NCI-H2081 treated with DMSO at 0.1 percent for 48 hours (cell line): ENCODE measurements around the gene FUT7.
A peak's percentile ranks its signal among the peaks of the same experiment; 100 is the strongest.

ENCODE experiments used
- DNase-seq: peaks from one replicate; lab custom pipeline; 2025; lab: John Stamatoyannopoulos, UW

The FUT7 gene

GRCh38 chr9:137031904-137032640, at the start of gene FUT7:
TSS of gene FUT7 (minus strand) at chr9:137032088. CDS start at chr9:137031991, 97 bp downstream.
- DNase-seq = no peak

DNA sequence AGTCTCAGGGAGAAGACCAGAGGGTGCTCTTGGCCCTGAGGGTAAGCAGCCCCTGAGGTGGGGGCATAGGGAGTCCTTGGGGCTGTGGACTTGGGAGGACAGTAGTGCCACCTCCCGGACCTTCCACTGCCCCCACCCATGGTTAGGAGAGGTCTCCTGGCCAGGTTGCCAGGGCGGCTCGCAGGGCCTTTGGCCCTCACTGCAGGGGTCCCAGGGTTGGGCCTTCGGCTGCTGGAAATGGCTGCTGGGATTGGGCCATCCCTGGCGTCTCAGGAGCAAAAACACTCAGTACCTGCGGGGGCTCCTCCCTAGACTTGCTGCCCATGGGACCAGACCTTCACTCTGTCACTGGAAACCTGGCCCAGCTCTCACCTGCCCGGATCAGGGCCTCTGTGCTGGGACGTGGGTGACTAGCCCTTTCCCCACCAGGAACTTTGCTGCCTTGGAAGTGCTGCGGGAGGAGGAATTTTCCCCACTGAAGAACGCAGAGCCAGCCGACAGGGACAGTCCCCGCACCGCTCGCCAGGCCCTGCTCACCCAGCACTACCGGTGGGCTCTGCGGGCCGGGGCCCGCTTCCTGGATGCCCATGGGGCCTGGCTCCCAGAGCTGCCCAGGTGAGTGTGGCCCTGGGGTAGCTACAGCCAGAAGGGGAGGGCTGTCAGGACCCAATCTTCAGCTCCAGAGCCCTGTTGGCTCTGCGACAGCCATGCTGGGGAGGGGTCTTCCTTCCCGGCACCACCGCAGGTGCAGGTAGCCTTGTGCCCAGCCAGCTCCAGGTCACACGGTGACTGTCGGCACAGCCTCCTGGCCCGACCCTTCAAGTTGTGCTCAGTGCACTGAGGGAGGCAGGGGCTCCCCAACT, 48.6 kb upstream of the FUT7 start:
- DNase-seq = no peak

GRCh38 chr9:137079401-137079787, 47.5 kb upstream of the FUT7 start:
- DNase-seq = no peak

- no peak for DNase-seq
Measured at GRCh38 chr9:137078701-137079400, 47.0 kb upstream of the FUT7 start.

DNA sequence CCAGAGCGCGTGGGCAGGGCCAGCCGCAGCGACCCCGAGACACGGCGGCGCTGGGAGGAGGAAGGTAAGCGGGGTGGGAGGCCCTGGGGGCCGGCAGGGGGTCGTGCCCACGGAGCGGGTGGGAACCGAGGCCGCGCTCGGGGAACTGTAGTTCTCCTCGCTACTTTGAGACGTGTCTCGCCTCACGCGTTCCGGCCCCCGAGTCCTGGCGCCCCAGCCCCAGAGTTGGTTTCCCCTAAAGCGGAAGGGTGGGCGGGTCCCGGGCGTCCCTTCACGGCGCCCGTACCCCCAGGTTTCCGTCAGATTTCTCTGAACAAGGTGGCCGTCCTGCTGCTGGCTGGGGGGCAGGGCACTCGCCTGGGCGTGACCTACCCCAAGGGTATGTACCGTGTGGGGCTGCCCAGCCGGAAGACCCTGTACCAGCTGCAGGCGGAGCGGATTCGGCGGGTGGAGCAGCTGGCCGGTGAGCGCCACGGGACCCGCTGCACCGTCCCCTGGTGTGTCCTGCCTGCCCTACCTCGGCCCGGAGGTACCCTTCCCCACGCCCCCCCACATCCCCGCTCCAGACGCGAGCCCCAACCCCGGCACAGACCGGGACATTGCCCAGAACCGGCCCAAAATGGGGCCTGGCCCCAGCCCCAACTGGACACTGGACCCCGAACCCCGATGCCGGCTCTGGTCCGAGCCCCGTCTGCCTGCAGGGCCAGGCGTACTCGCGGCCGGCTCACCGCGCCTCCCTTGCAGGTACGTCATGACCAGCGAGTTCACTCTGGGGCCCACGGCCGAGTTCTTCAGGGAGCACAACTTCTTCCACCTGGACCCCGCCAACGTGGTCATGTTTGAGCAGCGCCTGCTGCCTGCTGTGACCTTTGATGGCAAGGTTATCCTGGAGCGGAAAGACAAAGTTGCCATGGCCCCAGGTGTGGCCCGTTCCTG, 46.1 kb upstream of the FUT7 start:
- DNase-seq = no peak

DNA sequence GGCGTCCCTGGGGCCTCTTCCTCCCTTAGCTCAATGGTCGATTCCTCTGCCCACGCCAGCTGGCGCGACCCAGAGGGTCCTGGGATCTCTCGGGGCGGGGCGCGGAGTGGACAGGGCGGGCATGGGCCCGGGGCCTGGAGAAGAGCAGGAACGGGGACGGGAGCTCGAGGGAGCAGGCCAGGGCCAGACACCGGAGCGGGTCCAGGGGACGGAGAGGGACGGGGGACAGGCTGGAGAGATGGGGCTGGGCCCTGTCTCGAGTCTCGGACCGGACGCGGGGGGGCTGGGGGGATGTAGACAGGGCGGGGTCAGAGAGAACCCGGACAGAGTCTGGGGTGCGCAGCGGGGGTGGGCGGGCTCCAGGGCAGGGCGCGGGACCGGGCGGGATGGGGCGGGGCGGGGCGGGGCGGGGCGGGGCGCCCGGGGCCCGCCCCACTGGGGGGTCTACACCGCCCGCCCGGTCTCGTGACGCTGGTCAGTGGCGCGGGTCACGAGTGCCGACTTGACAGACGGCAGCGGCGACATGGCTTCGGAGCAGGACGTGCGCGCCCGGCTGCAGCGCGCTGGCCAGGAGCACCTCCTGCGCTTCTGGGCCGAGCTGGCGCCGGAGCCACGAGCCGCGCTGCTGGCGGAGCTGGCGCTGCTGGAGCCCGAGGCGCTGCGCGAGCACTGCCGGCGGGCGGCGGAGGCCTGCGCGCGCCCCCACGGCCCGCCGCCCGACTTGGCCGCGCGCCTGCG, 45.3 kb upstream of the FUT7 start, which contains the start of gene UAP1L1:
TSS of gene UAP1L1 (plus strand) at position 508 of the 738 bp plus-strand sequence. CDS start at position 524, 16 bp downstream.
- DNase-seq = no peak

GRCh38 chr9:137076636-137077009, 44.7 kb upstream of the FUT7 start:
- no peak for DNase-seq

GRCh38 chr9:137075275-137075775, 43.4 kb upstream of the FUT7 start:
- no peak for DNase-seq

GRCh38 chr9:137074657-137075274, 42.9 kb upstream of the FUT7 start:
- no peak for DNase-seq

DNA sequence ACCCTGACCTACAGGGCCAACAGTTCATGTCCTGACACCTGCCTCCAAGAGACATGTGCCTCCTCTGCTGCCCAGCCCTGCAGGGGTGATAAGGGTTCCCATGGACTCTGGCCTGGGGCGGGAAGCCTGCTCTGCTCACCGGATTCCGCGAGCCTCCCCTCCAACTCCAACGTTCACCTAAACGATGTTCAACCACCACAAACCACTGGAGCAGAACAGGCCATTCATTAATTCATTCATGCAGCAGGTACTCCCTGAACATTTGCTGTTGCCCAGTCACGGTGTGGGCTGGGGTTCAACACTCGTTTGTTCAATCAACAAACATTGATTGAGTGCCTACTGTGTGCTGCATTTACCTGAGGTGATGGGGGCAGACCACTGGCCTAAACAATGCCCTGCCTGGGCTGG, 42.1 kb upstream of the FUT7 start:
- no peak for DNase-seq

DNA sequence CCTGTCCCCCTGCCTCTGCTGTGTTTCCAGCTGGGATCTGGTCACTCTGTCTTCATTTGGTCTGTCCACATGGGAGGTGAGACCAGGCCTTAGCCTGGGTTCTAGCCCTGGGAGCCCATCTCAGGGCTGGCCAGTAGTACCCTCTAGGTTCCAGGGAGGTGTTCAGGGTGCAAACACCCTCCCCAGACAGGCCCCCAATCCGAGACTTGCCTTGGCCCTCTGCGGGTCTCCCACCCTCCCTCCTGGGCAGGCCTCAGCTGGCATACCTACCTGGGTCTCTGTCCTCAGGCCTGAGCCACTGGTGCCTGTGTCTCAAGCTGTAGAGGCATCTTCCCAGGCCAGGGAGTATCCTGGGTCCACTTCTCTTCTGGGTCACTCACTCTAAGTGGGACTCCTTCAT, 39.4 kb upstream of the FUT7 start:
- no peak for DNase-seq

DNA sequence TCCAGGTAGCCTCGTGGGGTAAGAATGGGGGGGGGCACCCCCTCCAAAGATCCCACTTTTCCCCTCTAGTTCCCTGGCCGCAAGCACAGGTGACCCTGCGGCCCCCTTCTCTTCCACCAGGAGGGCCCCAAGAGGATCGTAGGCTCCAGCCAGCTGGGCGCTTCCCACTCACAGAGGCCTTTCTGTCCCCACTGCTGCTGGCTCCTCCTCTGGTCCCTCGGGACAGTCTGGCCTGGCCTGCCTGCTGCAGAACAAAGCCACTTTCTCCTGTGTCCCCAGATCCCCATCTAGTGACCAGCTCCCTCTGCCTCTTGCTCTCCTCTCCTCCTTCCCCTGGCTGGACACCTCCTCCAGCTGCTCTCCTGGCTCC, 39.0 kb upstream of the FUT7 start:
- no peak for DNase-seq

DNA sequence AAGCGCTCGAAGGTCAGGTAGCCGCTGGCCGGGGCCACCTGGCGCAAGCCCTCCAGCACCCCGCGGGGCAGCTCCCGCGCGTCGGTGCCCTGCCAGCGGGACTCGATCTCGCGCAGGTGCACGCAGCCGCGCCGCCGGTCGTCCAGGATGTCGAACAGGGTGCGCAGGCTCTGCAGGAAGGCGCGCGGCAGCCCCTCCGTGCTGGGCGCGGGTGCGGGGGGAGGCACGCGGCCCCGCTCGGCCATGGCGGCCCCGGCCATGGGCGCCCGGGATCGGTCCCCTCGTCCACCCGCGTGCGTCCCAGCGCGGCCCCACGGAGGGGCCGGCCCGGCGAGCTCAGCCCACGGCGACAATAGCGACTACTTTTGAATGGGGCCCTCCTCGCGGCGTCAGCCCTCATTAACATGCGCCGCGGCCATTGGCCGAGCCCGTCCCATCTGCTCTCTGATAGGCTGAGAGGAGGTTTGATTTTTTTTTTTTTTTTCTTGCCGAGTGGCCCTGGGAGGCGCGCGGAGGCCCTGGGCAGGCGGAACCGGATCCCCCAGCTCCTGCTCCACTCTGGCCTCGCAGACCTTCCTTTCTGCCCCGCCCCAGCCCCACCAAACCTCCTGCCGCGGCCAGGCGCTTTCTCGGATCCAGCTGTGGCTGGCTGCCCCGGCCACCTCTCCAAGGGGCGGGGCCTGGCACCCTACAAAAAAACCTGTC, 38.5 kb upstream of the FUT7 start, which contains the start of gene SAPCD2:
TSS of gene SAPCD2 (minus strand) at position 357 of the 705 bp plus-strand sequence. CDS start at position 260, 97 bp downstream.
- DNase-seq = peak; percentile 74

GRCh38 chr9:137069508-137070091, 37.7 kb upstream of the FUT7 start:
- DNase-seq = no peak

DNA sequence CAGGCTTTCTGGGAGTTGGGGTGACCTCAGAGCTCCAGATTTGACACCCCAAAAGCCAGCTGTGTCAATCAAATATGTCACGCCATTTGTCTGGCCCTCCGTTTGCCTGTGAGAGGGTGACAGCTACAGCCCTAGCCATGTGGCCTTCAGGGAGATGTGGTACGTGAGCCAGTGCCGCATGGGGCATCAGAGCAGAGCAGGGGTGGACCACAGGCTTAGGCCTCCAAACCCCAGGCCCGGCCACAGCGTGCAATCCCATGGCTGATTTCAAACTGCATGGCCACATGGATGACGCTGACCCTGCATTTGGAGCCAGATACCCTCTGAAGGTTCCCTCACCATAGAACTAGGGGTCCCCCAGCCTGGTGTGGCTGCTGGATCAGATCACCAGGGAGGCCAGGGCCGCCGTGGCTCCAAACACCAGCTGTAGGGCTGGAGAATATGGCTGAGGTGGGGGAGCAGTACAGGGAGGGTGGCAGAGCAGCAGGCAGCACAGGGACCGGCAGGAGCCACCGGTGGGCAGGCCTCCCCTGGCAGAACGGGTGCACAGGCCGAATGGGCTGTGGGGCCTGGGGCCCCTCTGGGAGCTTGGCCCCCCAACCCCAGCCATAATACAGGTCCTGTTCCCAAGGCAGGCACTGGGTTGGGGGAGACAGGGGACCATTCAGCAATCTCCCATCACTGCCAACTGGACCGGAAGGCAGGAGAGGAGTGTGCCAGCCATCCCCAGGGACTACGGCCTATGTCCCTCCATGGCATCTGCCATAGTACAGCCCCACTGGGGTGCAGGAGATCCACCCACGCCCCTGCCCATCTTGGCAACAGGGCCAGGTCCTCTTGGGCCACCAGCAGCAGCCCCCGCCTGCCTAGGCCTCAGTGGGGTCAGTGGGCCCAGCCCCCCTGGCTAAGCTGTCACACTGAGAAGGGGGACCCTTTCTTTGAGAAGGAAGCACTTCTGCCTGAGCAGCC, 36.9 kb upstream of the FUT7 start:
- no peak for DNase-seq

DNA sequence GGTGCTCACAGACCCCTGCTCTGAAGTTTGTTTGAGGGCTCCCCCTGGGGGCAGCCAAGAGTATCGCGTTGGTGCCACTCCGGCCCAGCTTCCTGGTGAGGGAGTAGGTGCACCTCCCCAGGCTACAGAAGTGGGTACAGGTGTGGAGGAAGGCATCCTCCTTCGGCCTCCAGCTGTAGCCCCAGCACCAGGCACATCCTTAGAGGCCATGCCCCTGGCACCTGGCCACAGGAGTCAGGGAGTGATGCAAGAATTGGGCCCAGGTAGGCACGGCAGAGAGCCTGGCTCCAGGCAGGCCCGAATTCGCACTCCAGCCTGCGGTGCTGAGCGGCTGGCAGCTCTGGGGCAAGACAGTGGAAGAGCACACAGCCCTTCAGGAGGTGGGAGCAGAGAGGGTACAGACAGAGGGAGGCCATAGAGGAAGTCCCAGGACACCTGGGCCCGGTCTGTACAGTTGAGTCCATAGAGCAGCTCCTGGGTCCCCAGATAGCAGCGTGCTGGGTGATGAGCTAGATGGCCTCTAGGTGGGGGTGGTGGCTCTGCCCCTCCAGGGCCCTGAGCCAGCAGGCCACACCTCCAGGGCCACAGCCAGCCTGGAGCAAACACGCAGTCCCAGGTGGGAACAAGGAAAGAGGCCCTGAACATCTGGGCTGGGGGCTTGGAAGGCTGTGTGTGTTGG, 36.1 kb upstream of the FUT7 start:
- DNase-seq = no peak
